ENCODE data around the gene CCBE1.

The CCBE1 gene

GRCh38 chr18:59627414-59627813 is 69.8 kb downstream of the CCBE1 start:
- no peak for TF ChIP-seq CTCF (IDR thresholded peaks at IDR 0.05; ENCODE audit: low read depth, low read length, missing control alignments)
- no peak overlapping the region for H3K4me3 ChIP-seq (replicated peaks; ENCODE audit: low read depth, low read length)
- no peak for DNase-seq (ENCODE audit: extremely low read depth, low read depth)

GRCh38 chr18:59624369-59624765 is 72.9 kb downstream of the CCBE1 start:
- DNase-seq (ENCODE audit: extremely low read depth, low read depth): no peak
- TF ChIP-seq CTCF (IDR thresholded peaks at IDR 0.05; ENCODE audit: low read depth, low read length, missing control alignments): no peak
- H3K4me3 ChIP-seq (replicated peaks; ENCODE audit: low read depth, low read length): no peak overlapping the region

- no peak for TF ChIP-seq CTCF (IDR thresholded peaks at IDR 0.05; ENCODE audit: low read depth, low read length, missing control alignments)
- no peak for DNase-seq (ENCODE audit: extremely low read depth, low read depth)
- no peak overlapping the region for H3K4me3 ChIP-seq (replicated peaks; ENCODE audit: low read depth, low read length)
Observed at GRCh38 chr18:59623456-59624368, 73.5 kb downstream of the CCBE1 start.

- TF ChIP-seq CTCF (IDR thresholded peaks at IDR 0.05; ENCODE audit: low read depth, low read length, missing control alignments): no peak
- no peak overlapping the region for H3K4me3 ChIP-seq (replicated peaks; ENCODE audit: low read depth, low read length)
- DNase-seq (ENCODE audit: extremely low read depth, low read depth): no peak
Observed at GRCh38 chr18:59621027-59621426, 76.2 kb downstream of the CCBE1 start.

GRCh38 chr18:59620381-59620780 is 76.8 kb downstream of the CCBE1 start:
- no peak for TF ChIP-seq CTCF (IDR thresholded peaks at IDR 0.05; ENCODE audit: low read depth, low read length, missing control alignments)
- DNase-seq (ENCODE audit: extremely low read depth, low read depth): no peak
- H3K4me3 ChIP-seq (replicated peaks; ENCODE audit: low read depth, low read length): no peak overlapping the region

- TF ChIP-seq CTCF (IDR thresholded peaks at IDR 0.05; ENCODE audit: low read depth, low read length, missing control alignments): no peak
- no peak for DNase-seq (ENCODE audit: extremely low read depth, low read depth)
- H3K4me3 ChIP-seq (replicated peaks; ENCODE audit: low read depth, low read length): no peak overlapping the region
Observed at GRCh38 chr18:59619816-59620215, 77.4 kb downstream of the CCBE1 start.

Measured in HFF-Myc (cell line).